GM18498 (cell line): ENCODE measurements around the gene CCDC183.
A peak's percentile ranks its signal among the peaks of the same experiment; 100 is the strongest.
"Not testable (repeated sequence)": the region's sequence is repeated elsewhere in the genome, so short reads cannot be mapped to it uniquely, and the experiment has no call there.

ENCODE experiments used
- ATAC-seq: cut with Tn5 transposase; IDR thresholded peaks from one replicate; pipeline ENCODE4 v1.9.1; 2021; ENCODE audit warnings: mild to moderate bottlenecking, moderate library complexity; ENCODE audit not compliant: unreplicated experiment

Gene CCDC183

GRCh38 chr9:136760424-136760823, 35.7 kb upstream of the CCDC183 start:
- ATAC-seq: no peak

- ATAC-seq: not testable (repeated sequence)
Measured at GRCh38 chr9:136760834-136761544, 35.1 kb upstream of the CCDC183 start.

GRCh38 chr9:136761545-136761981, 34.6 kb upstream of the CCDC183 start:
- ATAC-seq: no peak

- no peak for ATAC-seq
Measured at GRCh38 chr9:136762221-136762691, 33.9 kb upstream of the CCDC183 start.

- ATAC-seq: no peak
Measured at GRCh38 chr9:136762915-136763648, 33.1 kb upstream of the CCDC183 start.

GRCh38 chr9:136763649-136764035, 32.5 kb upstream of the CCDC183 start:
- no peak for ATAC-seq

- ATAC-seq: no peak
Measured at GRCh38 chr9:136764301-136764891, 31.7 kb upstream of the CCDC183 start, which contains the start of gene LCN15. LCN15 (minus strand) TSS chr9:136764518; CDS start chr9:136764488, 30 bp downstream.

- ATAC-seq: no peak
Measured at GRCh38 chr9:136765041-136765440, 31.1 kb upstream of the CCDC183 start.

- peak; percentile 69 for ATAC-seq
Measured at GRCh38 chr9:136765745-136766409, 30.3 kb upstream of the CCDC183 start.

DNA sequence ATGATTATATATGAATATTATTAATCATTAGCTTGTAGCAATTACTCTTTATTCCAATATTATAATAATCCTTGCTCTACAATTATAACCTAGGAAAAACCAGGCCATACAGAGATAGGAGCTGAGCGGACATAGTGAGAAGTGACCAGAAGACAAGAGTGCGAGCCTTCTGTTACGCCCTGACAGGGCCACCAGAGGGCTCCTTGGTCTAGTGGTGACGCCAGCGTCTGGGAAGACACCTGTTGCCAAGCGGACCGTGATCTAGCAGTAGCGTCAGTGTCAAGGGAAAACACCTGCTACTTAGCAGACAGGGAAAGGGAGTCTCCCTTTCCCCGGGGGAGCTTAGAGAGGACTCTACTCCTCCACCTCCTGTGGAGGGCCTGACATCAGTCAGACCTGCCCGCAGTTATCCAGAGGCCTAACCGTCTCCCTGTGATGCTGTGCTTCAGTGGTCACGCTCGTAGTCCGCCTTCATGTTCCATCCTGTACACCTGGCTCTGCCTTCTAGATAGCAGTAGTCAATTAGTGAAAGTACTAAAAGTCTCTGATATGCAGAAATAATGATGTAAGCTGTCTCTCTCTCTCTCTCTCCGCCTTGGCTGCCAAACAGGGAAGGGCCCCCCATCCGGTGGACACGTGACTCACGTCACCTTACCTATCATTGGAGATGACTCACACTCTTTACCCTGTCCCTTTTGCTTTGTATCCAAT, 29.6 kb upstream of the CCDC183 start:
- ATAC-seq: not testable (repeated sequence)

DNA sequence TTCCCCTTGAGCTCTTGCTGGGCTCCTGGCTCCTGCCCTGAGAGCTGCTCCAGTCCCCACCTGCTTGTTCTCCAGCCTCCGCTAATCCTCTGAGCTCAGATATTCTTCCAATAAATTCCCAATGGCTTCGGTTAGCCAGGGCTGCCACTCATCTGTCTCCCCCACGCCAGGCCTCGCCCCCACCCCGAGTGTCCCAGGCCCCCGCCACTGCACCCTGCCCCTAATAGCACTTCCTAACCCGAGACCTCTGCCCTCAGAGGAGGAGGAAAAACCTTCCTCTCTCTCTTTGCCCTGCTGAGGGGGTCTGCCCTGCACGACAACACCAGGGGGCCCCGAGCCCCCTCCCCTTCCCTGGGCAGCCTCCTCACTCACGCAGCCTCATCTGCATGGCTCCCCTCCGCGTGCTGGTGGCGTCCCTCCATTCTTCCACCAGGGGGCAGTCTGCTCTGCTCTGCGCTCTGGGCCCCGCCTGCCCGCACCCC, 26.4 kb upstream of the CCDC183 start:
- ATAC-seq: no peak

GRCh38 chr9:136771907-136772415, 24.2 kb upstream of the CCDC183 start:
- no peak for ATAC-seq

- no peak for ATAC-seq
Measured at GRCh38 chr9:136773386-136774044, 22.6 kb upstream of the CCDC183 start.

- no peak for ATAC-seq
Measured at GRCh38 chr9:136774416-136775045, 21.6 kb upstream of the CCDC183 start.

DNA sequence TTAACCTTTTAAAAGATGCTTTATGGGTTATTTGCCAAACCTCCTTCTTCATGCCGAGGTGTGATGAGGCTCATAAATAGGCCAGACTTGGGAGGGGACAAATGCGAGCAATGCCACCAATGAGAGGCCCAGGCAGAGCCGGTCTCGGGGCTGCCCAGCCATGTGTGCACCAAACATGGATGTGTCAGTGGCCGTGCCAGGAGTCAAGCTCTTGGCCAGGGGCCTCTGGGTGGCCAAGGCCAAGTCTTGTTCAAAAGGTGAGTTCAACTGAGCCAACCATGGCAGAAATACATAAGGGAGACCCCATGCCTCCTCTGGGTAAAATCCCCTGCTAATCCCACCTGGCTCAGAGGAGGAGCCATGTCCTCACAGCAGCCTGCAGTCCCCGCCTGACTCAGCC, 20.9 kb upstream of the CCDC183 start:
- no peak for ATAC-seq

GRCh38 chr9:136776947-136777346, 19.2 kb upstream of the CCDC183 start:
- no peak for ATAC-seq

GRCh38 chr9:136777359-136777758, 18.8 kb upstream of the CCDC183 start:
- ATAC-seq: no peak

DNA sequence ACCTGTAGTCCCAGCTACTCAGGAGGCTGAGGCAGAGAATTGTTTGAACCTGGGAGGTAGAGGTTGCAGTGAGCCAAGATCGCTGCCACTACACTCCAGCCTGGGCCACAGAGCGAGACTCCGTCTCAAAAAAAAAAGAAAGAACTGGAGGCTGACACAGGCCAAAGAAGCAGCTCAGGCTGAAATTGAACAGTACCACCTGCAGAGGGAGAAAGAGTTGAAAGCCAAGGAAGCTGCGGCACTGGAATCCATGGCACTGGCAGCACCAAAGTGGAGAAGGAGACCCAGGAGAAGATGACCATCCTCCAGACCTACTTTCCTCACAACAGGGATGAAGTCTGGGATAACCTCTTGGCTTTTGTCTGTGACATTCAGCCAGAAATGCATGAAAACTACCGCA, 16.3 kb upstream of the CCDC183 start:
- ATAC-seq: no peak

GRCh38 chr9:136782452-136782851, 13.7 kb upstream of the CCDC183 start:
- no peak for ATAC-seq
